Astrocyte of the cerebellum (primary cell): ENCODE data around the gene U2SURP.

ENCODE experiments used
- DNase-seq: peaks from one replicate; pipeline ENCODE4 v3.0.0-alpha.2; 2011; ENCODE audit warnings: low read depth
- H3K4me3 ChIP-seq: 2 replicates; pipeline ENCODE4 v1.5.1; 2011; ENCODE audit warnings: mild to moderate bottlenecking, low read depth, low read length, moderate library complexity
- CTCF ChIP-seq: IDR thresholded peaks from 2 replicates; pipeline ENCODE4 v1.5.1; 2012; ENCODE audit warnings: low read length, low read depth, moderate library complexity, mild to moderate bottlenecking; ENCODE audit errors: missing control alignments
- in situ Hi-C: cut with HindIII; loops from 2 replicates; pipeline ENCODE4 v1.10.0; 2017; ENCODE audit warnings: low sequenced_read_pairs

U2SURP gene

GRCh38 chr3:143002727-143003126 lies 1.4 kb downstream of the U2SURP start:
- no peak for DNase-seq
- no peak for TF ChIP-seq CTCF
- in situ Hi-C loops = loop anchor here (25.0 kb wide), 1 partner anchor 415 kb away; the partner anchor contains the start of genes ATR and PLS1
- H3K4me3 ChIP-seq = peak overlapping the region; percentile 98

- DNase-seq = no peak
- no peak overlapping the region for H3K4me3 ChIP-seq
- in situ Hi-C loops = loop anchor here (25.0 kb wide), 1 partner anchor 418 kb away; the partner anchor contains the start of genes ATR and PLS1
- TF ChIP-seq CTCF = no peak
Measured at GRCh38 chr3:143004823-143005222, 3.5 kb downstream of the U2SURP start.

- no peak for TF ChIP-seq CTCF
- in situ Hi-C loops = loop anchor here (25.0 kb wide), 1 partner anchor 423 kb away; the partner anchor contains the start of genes ATR and PLS1
- DNase-seq = no peak
- no peak overlapping the region for H3K4me3 ChIP-seq
Measured at GRCh38 chr3:143010024-143010423, 8.7 kb downstream of the U2SURP start.

- in situ Hi-C loops = loop anchor here (25.0 kb wide), 1 partner anchor 424 kb away; the partner anchor contains the start of genes ATR and PLS1
- no peak for DNase-seq
- H3K4me3 ChIP-seq = no peak overlapping the region
- TF ChIP-seq CTCF = no peak
Measured at GRCh38 chr3:143011705-143012104, 10.3 kb downstream of the U2SURP start.

- H3K4me3 ChIP-seq = no peak overlapping the region
- no peak for TF ChIP-seq CTCF
- no peak for DNase-seq
- in situ Hi-C loops = loop anchor here (25.0 kb wide), 1 partner anchor 428 kb away; the partner anchor contains the start of genes ATR and PLS1
Measured at GRCh38 chr3:143014921-143015320, 13.6 kb downstream of the U2SURP start.

GRCh38 chr3:143016321-143016972 lies 15.1 kb downstream of the U2SURP start:
- in situ Hi-C loops = loop anchor here (25.0 kb wide), 1 partner anchor 429 kb away; the partner anchor contains the start of genes ATR and PLS1
- peak; percentile 36 for TF ChIP-seq CTCF
- no peak for DNase-seq
- H3K4me3 ChIP-seq = no peak overlapping the region
